Neural progenitor cell (in vitro differentiated cells): ENCODE measurements around the gene PELO. TPM values are rescaled to one million over a fixed set of nuclear protein-coding genes. Genes with fewer than 3 reads are reported as not detected.

ENCODE experiments used
- DNase-seq: peaks from one replicate; pipeline ENCODE4 v3.0.0-alpha.2; 2016; ENCODE audit warnings: low spot score
- H2AFZ ChIP-seq: fragments of 200-600 bp; sonication (generic); replicated peaks from 2 replicates; pipeline ENCODE4 v1.6.1; 2016; ENCODE audit warnings: antibody characterized with exemption
- H3F3A ChIP-seq: fragments of 200-600 bp; sonication (generic); 2 replicates; pipeline ENCODE4 v1.6.1; 2016; ENCODE audit warnings: antibody characterized with exemption, low read depth
- H3K27ac ChIP-seq: fragments of 200-600 bp; sonication (generic); 2 replicates; pipeline ENCODE4 v1.5.1; 2016; ENCODE audit warnings: mild to moderate bottlenecking
- H3K27me3 ChIP-seq: fragments of 200-600 bp; sonication (generic); 2 replicates; pipeline ENCODE4 v1.6.1; 2016; ENCODE audit warnings: mild to moderate bottlenecking, moderate library complexity
- H3K36me3 ChIP-seq: fragments of 200-600 bp; sonication (generic); 2 replicates; pipeline ENCODE4 v1.5.1; 2016
- H3K4me1 ChIP-seq: fragments of 200-600 bp; sonication (generic); 2 replicates; pipeline ENCODE4 v1.6.1; 2016; ENCODE audit warnings: mixed run types
- H3K4me2 ChIP-seq: fragments of 200-600 bp; sonication (generic); 2 replicates; pipeline ENCODE4 v1.6.1; 2016
- H3K4me3 ChIP-seq: fragments of 200-600 bp; sonication (generic); 2 replicates; pipeline ENCODE4 v1.5.1; 2016
- H3K79me2 ChIP-seq: fragments of 200-600 bp; sonication (generic); 2 replicates; pipeline ENCODE4 v1.6.1; 2016; ENCODE audit warnings: low read depth
- H3K9ac ChIP-seq: fragments of 200-600 bp; sonication (generic); 2 replicates; pipeline ENCODE4 v1.6.1; 2016
- H3K9me3 ChIP-seq: fragments of 200-600 bp; sonication (generic); 2 replicates; pipeline ENCODE4 v1.5.1; 2016; ENCODE audit warnings: low read depth
- H4K20me1 ChIP-seq: fragments of 200-600 bp; sonication (generic); 2 replicates; pipeline ENCODE4 v1.6.1; 2016; ENCODE audit warnings: low read depth
- H3K27ac Mint-ChIP-seq: 3 replicates; pipeline ENCODE4 v1.8.0; 2021; ENCODE audit warnings: mixed read lengths
- H3K27me3 Mint-ChIP-seq: 2 replicates; pipeline ENCODE4 v1.8.0; 2022; ENCODE audit warnings: low read depth, mild to moderate bottlenecking, inconsistent platforms, moderate library complexity, mixed read lengths; ENCODE audit not compliant: insufficient read depth
- H3K36me3 Mint-ChIP-seq: 3 replicates; pipeline ENCODE4 v1.8.0; 2021; ENCODE audit warnings: mixed read lengths
- H3K4me1 Mint-ChIP-seq: 3 replicates; pipeline ENCODE4 v1.8.0; 2021; ENCODE audit warnings: mixed read lengths
- H3K4me3 Mint-ChIP-seq: 3 replicates; pipeline ENCODE4 v1.8.0; 2021; ENCODE audit warnings: mild to moderate bottlenecking, moderate library complexity, mixed read lengths
- H3K9me3 Mint-ChIP-seq: 3 replicates; pipeline ENCODE4 v1.8.0; 2020; ENCODE audit warnings: mixed read lengths
- EZH2 ChIP-seq: fragments of 200-600 bp; sonication (generic); IDR thresholded peaks from 2 replicates; pipeline ENCODE4 v1.6.1; 2017; ENCODE audit warnings: antibody characterized with exemption, mild to moderate bottlenecking, moderate library complexity
- EZH2phosphoT487 ChIP-seq: fragments of 200-600 bp; sonication (generic); IDR thresholded peaks from 2 replicates; pipeline ENCODE4 v1.6.1; 2017; ENCODE audit warnings: antibody characterized with exemption
- total RNA-seq: library from RNA; depleted of rRNA; stranded (reverse); fragments of >200 nt; gene quantifications from 2 replicates; pipeline ENCODE4 v1.2.3, GENCODE V29; 2015; ENCODE audit warnings: low replicate concordance
- TF ChIP-seq, protein P1 (sequence below): fragments of 200-600 bp; sonication (generic); IDR thresholded peaks from 2 replicates; pipeline ENCODE4 v1.5.1; 2017; ENCODE audit warnings: antibody characterized with exemption, mild to moderate bottlenecking

Gene PELO
- total RNA-seq, 1 donor from 2014 or later = 8.5 TPM

- no peaks in the 10 kb centered on the region for H3K79me2 ChIP-seq
- no peaks in the 10 kb centered on the region for H3K4me1 Mint-ChIP-seq
Observed at GRCh38 chr5:52829664-52830063, 41.9 kb downstream of the PELO start.

GRCh38 chr5:52830650-52831049 lies 42.9 kb downstream of the PELO start:
- no peak overlapping the region for H3K27ac Mint-ChIP-seq
- Histone ChIP-seq H2AFZ (no peak overlapping the region), H4K20me1 (no peaks in the 10 kb centered on the region), H3K27me3 (no peaks in the 10 kb centered on the region), H3K9ac (no peak overlapping the region), H3K4me1 (no peaks in the 10 kb centered on the region), H3K4me2 (no peak overlapping the region), H3K36me3 (no peaks in the 10 kb centered on the region), H3K4me3 (no peak overlapping the region), H3F3A (no peaks in the 10 kb centered on the region), H3K79me2 (no peaks in the 10 kb centered on the region), H3K27ac (no peak overlapping the region), H3K9me3 (no peaks in the 10 kb centered on the region)
- H3K9me3 Mint-ChIP-seq = peaks cover 10% of the 10 kb centered on the region
- H3K4me3 Mint-ChIP-seq = no peak overlapping the region
- no peak for TF ChIP-seq EZH2
- no peak for TF ChIP-seq EZH2phosphoT487
- TF ChIP-seq, protein P1, sequence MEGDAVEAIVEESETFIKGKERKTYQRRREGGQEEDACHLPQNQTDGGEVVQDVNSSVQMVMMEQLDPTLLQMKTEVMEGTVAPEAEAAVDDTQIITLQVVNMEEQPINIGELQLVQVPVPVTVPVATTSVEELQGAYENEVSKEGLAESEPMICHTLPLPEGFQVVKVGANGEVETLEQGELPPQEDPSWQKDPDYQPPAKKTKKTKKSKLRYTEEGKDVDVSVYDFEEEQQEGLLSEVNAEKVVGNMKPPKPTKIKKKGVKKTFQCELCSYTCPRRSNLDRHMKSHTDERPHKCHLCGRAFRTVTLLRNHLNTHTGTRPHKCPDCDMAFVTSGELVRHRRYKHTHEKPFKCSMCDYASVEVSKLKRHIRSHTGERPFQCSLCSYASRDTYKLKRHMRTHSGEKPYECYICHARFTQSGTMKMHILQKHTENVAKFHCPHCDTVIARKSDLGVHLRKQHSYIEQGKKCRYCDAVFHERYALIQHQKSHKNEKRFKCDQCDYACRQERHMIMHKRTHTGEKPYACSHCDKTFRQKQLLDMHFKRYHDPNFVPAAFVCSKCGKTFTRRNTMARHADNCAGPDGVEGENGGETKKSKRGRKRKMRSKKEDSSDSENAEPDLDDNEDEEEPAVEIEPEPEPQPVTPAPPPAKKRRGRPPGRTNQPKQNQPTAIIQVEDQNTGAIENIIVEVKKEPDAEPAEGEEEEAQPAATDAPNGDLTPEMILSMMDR = no peak
- no peak for DNase-seq
- H3K27me3 Mint-ChIP-seq = no peaks in the 10 kb centered on the region
- no peaks in the 10 kb centered on the region for H3K36me3 Mint-ChIP-seq
- H3K4me1 Mint-ChIP-seq = no peaks in the 10 kb centered on the region

More at GRCh38 chr5:52829664-52830063, 41.9 kb downstream of the PELO start:
- Histone ChIP-seq H3K4me3 (no peak overlapping the region), H3K4me1 (no peaks in the 10 kb centered on the region), H3K9me3 (no peaks in the 10 kb centered on the region), H3K9ac (no peak overlapping the region), H3K27ac (no peak overlapping the region), H3F3A (no peaks in the 10 kb centered on the region), H3K36me3 (no peaks in the 10 kb centered on the region), H4K20me1 (no peaks in the 10 kb centered on the region), H3K27me3 (no peaks in the 10 kb centered on the region), H3K4me2 (no peak overlapping the region), H2AFZ (no peak overlapping the region)
- no peaks in the 10 kb centered on the region for H3K36me3 Mint-ChIP-seq
- DNase-seq = no peak
- H3K27ac Mint-ChIP-seq = no peak overlapping the region
- no peak overlapping the region for H3K4me3 Mint-ChIP-seq
- TF ChIP-seq EZH2 (no peak), EZH2phosphoT487 (no peak)
- TF ChIP-seq, protein P1 = no peak
- no peaks in the 10 kb centered on the region for H3K27me3 Mint-ChIP-seq
- H3K9me3 Mint-ChIP-seq = peaks cover 10% of the 10 kb centered on the region

DNA sequence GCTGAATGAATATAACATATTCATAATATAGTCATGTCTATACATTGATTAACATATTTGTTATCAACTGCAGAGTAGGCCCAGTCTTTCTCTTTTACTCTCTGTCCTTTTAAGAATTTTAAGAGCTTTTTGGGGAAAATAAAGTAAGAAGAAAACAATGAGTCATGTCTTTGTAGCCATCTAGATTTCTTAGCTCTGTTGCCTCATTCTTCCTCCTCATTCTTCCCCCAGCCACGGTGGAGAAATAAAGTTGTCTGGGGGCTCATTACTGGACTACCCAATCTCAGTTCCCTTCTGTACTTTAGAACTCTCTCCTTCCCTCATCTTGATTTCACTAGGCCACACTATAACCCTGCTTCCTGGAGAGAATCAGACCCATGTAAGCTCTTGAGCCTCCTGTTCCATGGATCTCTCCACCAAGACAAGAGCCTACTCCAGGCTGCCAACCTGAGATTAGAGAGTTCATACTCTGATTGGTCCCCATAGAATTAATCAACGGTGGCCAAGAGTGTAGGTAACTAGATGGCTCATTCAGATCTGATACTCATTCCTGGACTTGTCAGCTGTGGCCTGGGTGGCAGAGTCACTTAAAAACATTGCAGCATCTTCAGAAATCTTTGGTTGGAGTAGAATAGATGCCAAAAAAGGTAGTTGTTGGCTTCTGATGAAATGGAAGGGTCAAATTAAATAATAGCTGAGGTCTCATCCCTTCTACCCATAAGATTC lies 44.2 kb downstream of the PELO start:
- H3K4me3 ChIP-seq = no peak overlapping the region
- Mint-ChIP-seq H3K27ac (no peak overlapping the region), H3K9me3 (peaks cover 7% of the 10 kb centered on the region)

More for the DNA sequence above, 44.2 kb downstream of the PELO start:
- peaks cover 5% of the 10 kb centered on the region for H3K4me1 Mint-ChIP-seq
- no peak for DNase-seq
- H3K36me3 Mint-ChIP-seq = no peaks in the 10 kb centered on the region
- Histone ChIP-seq H4K20me1 (no peaks in the 10 kb centered on the region), H3K27ac (no peak overlapping the region), H3K36me3 (no peaks in the 10 kb centered on the region), H3F3A (no peaks in the 10 kb centered on the region), H3K9ac (no peak overlapping the region), H2AFZ (no peak overlapping the region), H3K4me2 (no peak overlapping the region), H3K9me3 (no peaks in the 10 kb centered on the region), H3K4me1 (peaks cover 2% of the 10 kb centered on the region), H3K27me3 (no peaks in the 10 kb centered on the region), H3K79me2 (no peaks in the 10 kb centered on the region)
- H3K27me3 Mint-ChIP-seq = no peaks in the 10 kb centered on the region
- H3K4me3 Mint-ChIP-seq = no peak overlapping the region
- TF ChIP-seq EZH2 (no peak), EZH2phosphoT487 (no peak)
- TF ChIP-seq, protein P1 = no peak
